HepG2 (cell line): Measurements from ENCODE around the gene ZNF813. TPM values are rescaled to one million over a fixed set of nuclear protein-coding genes. Genes with fewer than 3 reads are reported as not detected.
"Not testable (repeated sequence)": the region's sequence is repeated elsewhere in the genome, so short reads cannot be mapped to it uniquely, and the experiment has no call there.

Experiments
- ATAC-seq: fragments of 200-7000 bp; cut with Tn5 transposase; 3 replicates; pipeline ENCODE4 v1.9.1; 2020; ENCODE audit warnings: mild to moderate bottlenecking, moderate library complexity
- BruUV-seq: library from RNA; stranded (reverse); fragments of 400-500 nt; replicated peaks from 2 replicates; lab custom pipeline; 2021; lab: Mats Ljungman, UMichigan
- CTCF ChIA-PET: fragments of 300-600 bp; formaldehyde crosslinking; extraction: SDS; loops from one replicate; lab custom pipeline; 2021; ENCODE audit warnings: low total read pairs, inconsistent platforms, low intra/inter-chr PET ratio; lab: Yijun Ruan, JAX
- POLR2A ChIA-PET: fragments of 350-600 bp; sonication (Branson Sonifier 250); formaldehyde crosslinking; loops from one replicate; lab custom pipeline; 2020; ENCODE audit warnings: antibody characterized with exemption, inconsistent platforms; lab: Yijun Ruan, JAX
- DNase-seq: peaks from one replicate; pipeline ENCODE4 v3.0.0-alpha.2; 2015; ENCODE audit warnings: low spot score
- FAIRE-seq: peaks from 3 replicates; lab custom pipeline; 2011; peaks lifted over from hg19 to GRCh38; lab: Jason Lieb, UNC
- H2AFZ ChIP-seq: one replicate; pipeline ENCODE4 v1.6.1; 2011; ENCODE audit warnings: low read length, inconsistent platforms
- H3K27ac ChIP-seq: fragments of 300-600 bp; 3 replicates; pipeline ENCODE4 v1.8.0; 2011; ENCODE audit warnings: mixed run types, mild to moderate bottlenecking, mixed read lengths, low read length, inconsistent platforms; ENCODE audit not compliant: insufficient read depth; ENCODE audit errors: extremely low read length
- H3K27me3 ChIP-seq, 2 experiments: fragments of 200-600 bp in 1 of 2; 2 replicates in 1 of 2; 3 replicates in 1 of 2; pipeline versions ENCODE4 v1.6.0 to v1.8.0; 2011; ENCODE audit warnings: low read length in 2 of 2, mild to moderate bottlenecking in 2 of 2, moderate library complexity in 2 of 2, inconsistent platforms in 1 of 2; ENCODE audit not compliant: insufficient read depth in 2 of 2, control insufficient read depth in 1 of 2
- H3K36me3 ChIP-seq, 2 experiments: fragments of 200-600 bp in 1 of 2; replicated peaks in 1 of 2; 2 replicates in 1 of 2; 3 replicates in 1 of 2; pipeline versions ENCODE4 v1.5.1 to v1.8.0; 2011; ENCODE audit warnings: low read length in 2 of 2, inconsistent platforms in 1 of 2; ENCODE audit not compliant: insufficient read depth in 2 of 2, control insufficient read depth in 1 of 2
- H3K4me1 ChIP-seq: 2 replicates; pipeline ENCODE4 v1.5.1; 2012; ENCODE audit warnings: low read length, inconsistent platforms; ENCODE audit not compliant: insufficient read depth
- H3K4me2 ChIP-seq: 2 replicates; pipeline ENCODE4 v1.6.0; 2011; ENCODE audit warnings: low read depth, low read length, inconsistent platforms
- H3K4me3 ChIP-seq, 3 experiments: fragments of 200-600 bp in 1 of 3; sonication (generic), shearing (Covaris generic) in 1 of 3; replicated peaks in 1 of 3; 2 replicates each; pipeline ENCODE4 v1.5.1; 2011 to 2016; ENCODE audit warnings: low read length in 3 of 3, inconsistent platforms in 2 of 3, low read depth in 2 of 3, mild to moderate bottlenecking in 2 of 3, control low read depth in 1 of 3, mixed read lengths in 1 of 3; ENCODE audit not compliant: insufficient read depth in 1 of 3
- H3K79me2 ChIP-seq: one replicate; pipeline ENCODE4 v1.6.1; 2011; ENCODE audit warnings: low read length, inconsistent platforms; ENCODE audit not compliant: insufficient read depth
- H3K9ac ChIP-seq: 2 replicates; pipeline ENCODE4 v1.6.0; 2011; ENCODE audit warnings: mild to moderate bottlenecking, low read depth, low read length, inconsistent platforms; ENCODE audit not compliant: insufficient read depth
- H3K9me3 ChIP-seq: 2 replicates; pipeline ENCODE4 v1.5.1; 2012; ENCODE audit warnings: mild to moderate bottlenecking, low read length
- H4K20me1 ChIP-seq: 2 replicates; pipeline ENCODE4 v1.6.0; 2011; ENCODE audit warnings: inconsistent platforms, mild to moderate bottlenecking, low read length, moderate library complexity; ENCODE audit not compliant: insufficient read depth
- IKZF1 ChIP-seq: fragments of 450-650 bp; IDR thresholded peaks from 2 replicates; pipeline ENCODE4 v1.7.1; 2016
- ZNF253 ChIP-seq: sonication (generic); formaldehyde crosslinking; IDR thresholded peaks from 2 replicates; pipeline ENCODE4 v1.8.0; 2022; ENCODE audit warnings: mild to moderate bottlenecking, missing genetic modification reagents, borderline replicate concordance
- ZNF530 ChIP-seq: sonication (generic); formaldehyde crosslinking; IDR thresholded peaks from 2 replicates; pipeline ENCODE4 v1.5.0; 2020; ENCODE audit warnings: low read depth, mild to moderate bottlenecking, missing genetic modification reagents
- ZNF619 ChIP-seq: sonication (generic); formaldehyde crosslinking; IDR thresholded peaks from 2 replicates; pipeline ENCODE4 v1.4.0; 2020; ENCODE audit warnings: mild to moderate bottlenecking, missing genetic modification reagents
- WGBS: methylation state at CpG from one replicate; pipeline ENCODE4 v1.1.6; 2017; ENCODE audit warnings: low lambda C conversion rate; 5-methylcytosine and 5-hydroxymethylcytosine counted together
- in situ Hi-C: cut with HindIII; loops from 2 replicates; pipeline ENCODE4 v1.10.0; 2017; ENCODE audit warnings: low pct_unique_long_range_greater_than_20kb; ENCODE audit not compliant: extremely low pct_ligation_motif_present
- intact Hi-C: fragments of 100-400 bp; cut with micrococcal nuclease; formaldehyde crosslinking; loops from one replicate; pipeline ENCODE4 v1.10.0; 2022; ENCODE audit not compliant: unreplicated experiment
- polyA plus RNA-seq, 8 experiments: library from polyadenylated mRNA; depleted of rRNA in 3 of 8; stranded (reverse) in 7 of 8; unstranded in 1 of 8; fragments of >200 nt; fragmentation: Illumina TruSeq in 4 of 8; extraction: Trizol in 4 of 8; gene quantifications; 2 replicates each; pipeline versions ENCODE4 v1.2.1 to v1.2.3, GENCODE V29; 2011 to 2016; ENCODE audit warnings: low read depth in 4 of 8, missing spikeins in 1 of 8, mixed read lengths in 1 of 8; ENCODE audit not compliant: insufficient read depth in 1 of 8
- total RNA-seq, 5 experiments: library from RNA; depleted of rRNA; stranded (reverse); fragments of >200 nt; fragmentation: Illumina TruSeq; extraction: Trizol; gene quantifications; 2 replicates each; pipeline ENCODE4 v1.2.3, GENCODE V29; 2016; ENCODE audit warnings: low read depth in 1 of 5
- TF ChIP-seq, protein P1 (sequence below): sonication (generic); formaldehyde crosslinking; IDR thresholded peaks from 2 replicates; pipeline ENCODE4 v1.5.1; 2020; ENCODE audit warnings: missing genetic modification reagents, mild to moderate bottlenecking, borderline replicate concordance
- TF ChIP-seq, protein P2 (sequence below): sonication (generic); formaldehyde crosslinking; IDR thresholded peaks from 2 replicates; pipeline ENCODE4 v1.5.1; 2020; ENCODE audit warnings: missing genetic modification reagents, mild to moderate bottlenecking, borderline replicate concordance
- TF ChIP-seq, protein P3 (sequence below): sonication (generic); formaldehyde crosslinking; conservative IDR thresholded peaks from 2 replicates; pipeline ENCODE4 v1.4.0; 2020; ENCODE audit warnings: missing genetic modification reagents
- TF ChIP-seq, protein P4 (sequence below): sonication (generic); formaldehyde crosslinking; IDR thresholded peaks from 2 replicates; pipeline ENCODE4 v1.4.0; 2020; ENCODE audit warnings: low read depth, mild to moderate bottlenecking, missing genetic modification reagents
- TF ChIP-seq, protein P5 (sequence below): sonication (generic); formaldehyde crosslinking; IDR thresholded peaks from 2 replicates; pipeline ENCODE4 v1.4.0; 2020; ENCODE audit warnings: mild to moderate bottlenecking, missing genetic modification reagents

ZNF813 gene
- total and polyA plus RNA-seq, 2 of the 13 experiments (the other 11 are each of a cell fraction or from before 2014, with no cell fraction given) = 2.1 to 8.9 TPM

DNA sequence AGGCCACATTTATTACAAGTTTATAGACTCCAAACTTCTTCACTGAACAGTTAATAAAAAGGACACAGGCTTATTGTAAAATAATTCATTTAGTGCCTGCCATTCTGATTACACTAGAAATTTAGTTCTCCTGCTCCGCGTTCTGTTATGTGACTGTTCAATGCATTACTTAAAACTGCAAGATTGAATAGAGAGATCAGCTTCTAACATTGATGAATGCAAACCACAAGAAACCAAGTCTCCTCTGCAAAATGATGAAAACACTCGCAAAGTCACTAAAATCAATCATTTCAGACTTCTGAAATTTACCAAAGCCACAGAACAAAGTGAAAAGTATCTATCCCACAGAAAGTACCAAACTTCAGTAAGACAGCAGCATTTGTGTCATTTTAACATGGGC, 47.5 kb downstream of the ZNF813 start:
- H3K27me3 ChIP-seq, H3K36me3 ChIP-seq, H2AFZ ChIP-seq, POLR2A ChIA-PET, BruUV-seq, H3K4me3 ChIP-seq, H3K79me2 ChIP-seq, H3K9ac ChIP-seq, CTCF ChIA-PET, intact Hi-C loops, H3K4me2 ChIP-seq, FAIRE-seq, in situ Hi-C loops, ATAC-seq, DNase-seq, H4K20me1 ChIP-seq, H3K9me3 ChIP-seq, H3K27ac ChIP-seq: not testable (repeated sequence)
- H3K4me1 ChIP-seq = peaks cover 41% of the 10 kb centered on the region
- 96% methylated on average over 3 of the region's 3 CpGs for WGBS

DNA sequence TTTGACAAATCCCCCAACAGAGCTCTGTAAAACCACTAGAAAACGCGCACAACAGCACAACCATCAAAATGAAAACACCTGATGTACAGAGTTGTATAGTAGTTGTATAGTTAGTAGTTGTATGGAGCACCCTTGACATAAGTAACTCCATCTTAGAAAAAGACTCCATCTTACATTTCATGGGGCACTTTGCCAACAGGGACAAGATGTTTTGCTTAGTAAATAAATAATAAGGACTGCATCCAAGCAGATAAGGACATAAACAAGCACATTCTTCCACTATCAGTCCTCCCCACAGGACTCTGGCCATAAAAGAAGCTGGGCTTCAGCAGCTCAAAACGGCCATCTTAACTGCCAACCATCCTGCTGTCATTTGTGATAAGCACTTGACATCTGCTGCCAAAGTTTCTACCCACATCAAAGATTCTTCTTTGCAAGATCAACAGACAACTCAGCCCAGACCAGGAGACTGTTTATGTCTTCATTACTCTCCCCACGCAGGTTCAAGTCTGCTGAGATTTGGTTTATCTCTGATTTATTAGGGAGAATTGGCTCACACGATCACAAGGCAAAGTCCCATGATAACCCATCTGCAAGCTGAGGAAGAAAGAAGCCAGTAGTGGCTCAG, 49.7 kb downstream of the ZNF813 start:
- BruUV-seq = no TSS peak
- no peak for FAIRE-seq
- intact Hi-C loops = no loop called here
- TF ChIP-seq ZNF253 (CRISPR knock-in tag) = no peak
- TF ChIP-seq, protein P1, sequence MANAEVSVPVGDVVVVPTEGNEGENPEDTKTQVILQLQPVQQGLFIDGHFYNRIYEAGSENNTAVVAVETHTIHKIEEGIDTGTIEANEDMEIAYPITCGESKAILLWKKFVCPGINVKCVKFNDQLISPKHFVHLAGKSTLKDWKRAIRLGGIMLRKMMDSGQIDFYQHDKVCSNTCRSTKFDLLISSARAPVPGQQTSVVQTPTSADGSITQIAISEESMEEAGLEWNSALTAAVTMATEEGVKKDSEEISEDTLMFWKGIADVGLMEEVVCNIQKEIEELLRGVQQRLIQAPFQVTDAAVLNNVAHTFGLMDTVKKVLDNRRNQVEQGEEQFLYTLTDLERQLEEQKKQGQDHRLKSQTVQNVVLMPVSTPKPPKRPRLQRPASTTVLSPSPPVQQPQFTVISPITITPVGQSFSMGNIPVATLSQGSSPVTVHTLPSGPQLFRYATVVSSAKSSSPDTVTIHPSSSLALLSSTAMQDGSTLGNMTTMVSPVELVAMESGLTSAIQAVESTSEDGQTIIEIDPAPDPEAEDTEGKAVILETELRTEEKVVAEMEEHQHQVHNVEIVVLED = no peak
- TF ChIP-seq, protein P2, sequence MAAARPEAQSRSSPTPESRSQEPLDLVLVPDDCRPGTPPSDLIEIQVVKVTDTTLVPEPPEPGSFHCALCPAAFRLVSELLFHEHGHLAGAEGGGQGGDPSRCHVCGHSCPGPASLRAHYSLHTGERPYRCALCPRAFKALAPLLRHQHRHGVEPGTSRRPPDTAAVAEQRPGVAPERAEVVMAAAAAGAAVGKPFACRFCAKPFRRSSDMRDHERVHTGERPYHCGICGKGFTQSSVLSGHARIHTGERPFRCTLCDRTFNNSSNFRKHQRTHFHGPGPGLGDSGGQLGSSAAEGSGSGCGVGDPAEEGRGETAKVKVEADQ (CRISPR knock-in tag) = no peak
- TF ChIP-seq, protein P3, sequence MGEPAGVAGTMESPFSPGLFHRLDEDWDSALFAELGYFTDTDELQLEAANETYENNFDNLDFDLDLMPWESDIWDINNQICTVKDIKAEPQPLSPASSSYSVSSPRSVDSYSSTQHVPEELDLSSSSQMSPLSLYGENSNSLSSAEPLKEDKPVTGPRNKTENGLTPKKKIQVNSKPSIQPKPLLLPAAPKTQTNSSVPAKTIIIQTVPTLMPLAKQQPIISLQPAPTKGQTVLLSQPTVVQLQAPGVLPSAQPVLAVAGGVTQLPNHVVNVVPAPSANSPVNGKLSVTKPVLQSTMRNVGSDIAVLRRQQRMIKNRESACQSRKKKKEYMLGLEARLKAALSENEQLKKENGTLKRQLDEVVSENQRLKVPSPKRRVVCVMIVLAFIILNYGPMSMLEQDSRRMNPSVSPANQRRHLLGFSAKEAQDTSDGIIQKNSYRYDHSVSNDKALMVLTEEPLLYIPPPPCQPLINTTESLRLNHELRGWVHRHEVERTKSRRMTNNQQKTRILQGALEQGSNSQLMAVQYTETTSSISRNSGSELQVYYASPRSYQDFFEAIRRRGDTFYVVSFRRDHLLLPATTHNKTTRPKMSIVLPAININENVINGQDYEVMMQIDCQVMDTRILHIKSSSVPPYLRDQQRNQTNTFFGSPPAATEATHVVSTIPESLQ = no peak
- no peak for TF ChIP-seq ZNF619 (CRISPR knock-in tag)
- no peak for TF ChIP-seq IKZF1
- TF ChIP-seq, protein P4, sequence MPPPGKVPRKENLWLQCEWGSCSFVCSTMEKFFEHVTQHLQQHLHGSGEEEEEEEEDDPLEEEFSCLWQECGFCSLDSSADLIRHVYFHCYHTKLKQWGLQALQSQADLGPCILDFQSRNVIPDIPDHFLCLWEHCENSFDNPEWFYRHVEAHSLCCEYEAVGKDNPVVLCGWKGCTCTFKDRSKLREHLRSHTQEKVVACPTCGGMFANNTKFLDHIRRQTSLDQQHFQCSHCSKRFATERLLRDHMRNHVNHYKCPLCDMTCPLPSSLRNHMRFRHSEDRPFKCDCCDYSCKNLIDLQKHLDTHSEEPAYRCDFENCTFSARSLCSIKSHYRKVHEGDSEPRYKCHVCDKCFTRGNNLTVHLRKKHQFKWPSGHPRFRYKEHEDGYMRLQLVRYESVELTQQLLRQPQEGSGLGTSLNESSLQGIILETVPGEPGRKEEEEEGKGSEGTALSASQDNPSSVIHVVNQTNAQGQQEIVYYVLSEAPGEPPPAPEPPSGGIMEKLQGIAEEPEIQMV (CRISPR knock-in tag) = no peak
- TF ChIP-seq ZNF530 = no peak
- TF ChIP-seq, protein P5, sequence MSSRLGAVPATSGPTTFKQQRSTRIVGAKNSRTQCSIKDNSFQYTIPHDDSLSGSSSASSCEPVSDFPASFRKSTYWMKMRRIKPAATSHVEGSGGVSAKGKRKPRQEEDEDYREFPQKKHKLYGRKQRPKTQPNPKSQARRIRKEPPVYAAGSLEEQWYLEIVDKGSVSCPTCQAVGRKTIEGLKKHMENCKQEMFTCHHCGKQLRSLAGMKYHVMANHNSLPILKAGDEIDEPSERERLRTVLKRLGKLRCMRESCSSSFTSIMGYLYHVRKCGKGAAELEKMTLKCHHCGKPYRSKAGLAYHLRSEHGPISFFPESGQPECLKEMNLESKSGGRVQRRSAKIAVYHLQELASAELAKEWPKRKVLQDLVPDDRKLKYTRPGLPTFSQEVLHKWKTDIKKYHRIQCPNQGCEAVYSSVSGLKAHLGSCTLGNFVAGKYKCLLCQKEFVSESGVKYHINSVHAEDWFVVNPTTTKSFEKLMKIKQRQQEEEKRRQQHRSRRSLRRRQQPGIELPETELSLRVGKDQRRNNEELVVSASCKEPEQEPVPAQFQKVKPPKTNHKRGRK (CRISPR knock-in tag) = no peak

More for the DNA sequence above, 49.7 kb downstream of the ZNF813 start:
- DNase-seq = no peak
- peaks cover 35% of the 10 kb centered on the region for H3K4me1 ChIP-seq
- H3K4me3 ChIP-seq = no peak overlapping the region
- no peaks in the 10 kb centered on the region for H3K27me3 ChIP-seq
- WGBS = 79% methylated on average over 4 of the region's 5 CpGs
- no peak overlapping the region for H3K4me2 ChIP-seq
- in situ Hi-C loops = no loop called here
- no peak overlapping the region for H3K27ac ChIP-seq
- POLR2A ChIA-PET = interaction anchor here (1.2 kb wide), 1 partner anchor 9 kb away, joined by 3 read pairs; no protein-coding TSS in a partner anchor
- ATAC-seq = no peak
- no peaks in the 10 kb centered on the region for H3K36me3 ChIP-seq
- CTCF ChIA-PET = no interaction called here
- H3K9me3 ChIP-seq = no peaks in the 10 kb centered on the region
- peaks cover 6% of the 10 kb centered on the region for H3K79me2 ChIP-seq
- no peaks in the 10 kb centered on the region for H4K20me1 ChIP-seq
- no peak overlapping the region for H2AFZ ChIP-seq
- no peak overlapping the region for H3K9ac ChIP-seq
